HG03175 (cell line): ENCODE data around the gene TNKS1BP1.

Experiments
- ATAC-seq: cut with Tn5 transposase; IDR thresholded peaks from one replicate; pipeline ENCODE4 v1.9.1; 2021; ENCODE audit warnings: mild to moderate bottlenecking, moderate library complexity; ENCODE audit not compliant: unreplicated experiment

Gene TNKS1BP1

GRCh38 chr11:57260937-57261783 is 63.6 kb downstream of the TNKS1BP1 start:
- no peak for ATAC-seq

GRCh38 chr11:57256119-57256518 is 68.6 kb downstream of the TNKS1BP1 start:
- no peak for ATAC-seq

- no peak for ATAC-seq
These were observed 69.1 kb downstream of the TNKS1BP1 start for GRCh38 chr11:57255618-57256017.

GRCh38 chr11:57254631-57255030 is 70.1 kb downstream of the TNKS1BP1 start:
- ATAC-seq, result no peak

- ATAC-seq, result no peak
These were observed 73.2 kb downstream of the TNKS1BP1 start for GRCh38 chr11:57251491-57252104.

- ATAC-seq, result no peak
These were observed 73.7 kb downstream of the TNKS1BP1 start for GRCh38 chr11:57251037-57251436.
